HK-2 (cell line): Measurements from ENCODE around the gene FOXC2.
A peak's percentile ranks its signal among the peaks of the same experiment; 100 is the strongest.

Experiments used
- DNase-seq: peaks from one replicate; pipeline ENCODE4 v3.0.0-alpha.2; 2018; ENCODE audit not compliant: unreplicated experiment

Gene FOXC2

DNA sequence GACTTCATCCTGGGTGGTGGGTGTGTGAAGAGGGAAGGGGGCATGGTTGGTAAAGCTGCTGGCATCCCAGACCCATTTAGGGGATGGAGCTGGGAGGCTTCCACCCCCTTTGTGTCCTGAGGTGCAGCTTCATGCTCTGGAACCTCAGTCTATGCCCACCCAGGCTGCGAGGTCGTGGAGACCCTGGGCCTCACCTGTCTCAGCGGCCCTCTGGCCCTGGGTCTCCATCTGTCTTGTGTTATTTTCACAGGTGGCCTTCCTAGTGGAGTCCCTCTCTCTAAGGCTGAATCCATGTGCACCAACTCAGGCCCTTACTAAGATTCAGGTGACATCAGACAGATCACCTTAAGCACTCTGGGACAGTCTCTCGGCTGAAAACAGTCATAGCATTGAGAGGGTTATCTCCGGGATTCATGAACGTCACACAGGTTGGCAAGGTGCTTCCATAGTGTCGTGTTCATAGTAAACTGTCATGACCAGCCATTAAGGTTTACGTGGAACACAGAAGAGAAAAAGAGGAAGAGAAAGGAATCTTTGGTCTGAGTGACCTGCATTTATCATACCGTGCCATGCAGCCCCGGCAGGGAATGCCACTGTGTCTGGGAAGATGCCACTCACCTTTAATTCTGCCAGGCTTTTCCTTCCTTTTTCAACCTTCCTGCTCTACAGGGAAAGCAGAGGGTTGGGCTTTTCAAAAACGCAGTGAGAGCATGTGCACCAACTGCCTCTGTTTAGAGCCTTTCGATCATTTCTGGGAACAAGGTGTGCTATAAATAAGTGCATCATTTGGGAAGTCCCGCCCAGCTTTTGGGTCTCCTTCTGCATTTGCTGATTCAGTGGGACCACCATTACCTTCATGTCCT is 7.2 kb downstream of the FOXC2 start:
- no peak for DNase-seq

DNA sequence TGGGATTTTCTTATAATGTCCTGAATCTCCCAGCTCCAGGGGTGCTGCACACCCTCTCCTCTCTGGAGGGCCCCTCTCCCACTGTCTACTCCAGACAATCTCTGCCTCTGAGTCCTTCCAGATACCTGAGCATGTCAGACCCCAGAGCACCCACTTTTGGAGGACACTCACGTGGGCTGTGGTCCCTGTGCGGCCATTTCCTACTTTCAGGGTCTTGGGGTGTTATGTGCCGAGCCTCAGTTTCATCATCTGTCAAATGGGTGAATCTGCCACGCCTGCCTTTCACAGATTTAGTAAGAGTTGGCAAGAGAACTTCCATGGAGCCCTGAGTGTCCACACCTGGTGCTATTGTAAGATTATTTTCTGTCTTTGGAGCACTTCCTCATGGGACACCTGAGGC is 8.0 kb downstream of the FOXC2 start:
- no peak for DNase-seq

DNA sequence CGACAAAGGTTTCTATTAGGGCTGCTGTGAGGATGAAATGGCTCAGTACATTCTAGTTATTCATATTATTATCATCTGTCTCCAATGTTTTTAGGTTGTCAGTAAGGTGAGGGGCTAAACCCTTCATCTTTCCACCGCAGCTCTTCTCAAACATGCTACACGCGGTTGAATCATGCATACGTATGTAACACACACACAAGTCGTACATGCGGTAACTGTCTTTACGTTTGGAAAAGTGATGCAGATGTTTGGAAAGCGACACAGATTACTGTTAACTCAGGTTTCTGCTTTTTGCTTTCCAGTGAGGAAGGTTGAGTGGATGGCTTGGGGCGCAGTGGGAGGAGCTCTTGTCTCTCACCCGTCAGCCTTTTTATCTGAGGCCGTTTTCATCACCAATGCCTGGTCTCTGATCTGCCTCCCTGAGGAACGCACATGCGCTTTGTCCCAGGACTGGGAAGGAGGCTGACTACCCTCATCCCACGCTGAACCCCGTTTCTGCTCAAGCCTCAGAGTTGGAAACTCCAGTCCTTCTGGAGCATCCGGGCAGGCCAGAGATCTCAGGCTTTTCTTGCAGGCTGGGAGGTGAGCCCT is 8.6 kb downstream of the FOXC2 start:
- no peak for DNase-seq

GRCh38 chr16:86575754-86576557 is 9.3 kb downstream of the FOXC2 start:
- DNase-seq: peak; percentile 93

- peak; percentile 29 for DNase-seq
Measured at GRCh38 chr16:86576591-86577313, 10.1 kb downstream of the FOXC2 start.

DNA sequence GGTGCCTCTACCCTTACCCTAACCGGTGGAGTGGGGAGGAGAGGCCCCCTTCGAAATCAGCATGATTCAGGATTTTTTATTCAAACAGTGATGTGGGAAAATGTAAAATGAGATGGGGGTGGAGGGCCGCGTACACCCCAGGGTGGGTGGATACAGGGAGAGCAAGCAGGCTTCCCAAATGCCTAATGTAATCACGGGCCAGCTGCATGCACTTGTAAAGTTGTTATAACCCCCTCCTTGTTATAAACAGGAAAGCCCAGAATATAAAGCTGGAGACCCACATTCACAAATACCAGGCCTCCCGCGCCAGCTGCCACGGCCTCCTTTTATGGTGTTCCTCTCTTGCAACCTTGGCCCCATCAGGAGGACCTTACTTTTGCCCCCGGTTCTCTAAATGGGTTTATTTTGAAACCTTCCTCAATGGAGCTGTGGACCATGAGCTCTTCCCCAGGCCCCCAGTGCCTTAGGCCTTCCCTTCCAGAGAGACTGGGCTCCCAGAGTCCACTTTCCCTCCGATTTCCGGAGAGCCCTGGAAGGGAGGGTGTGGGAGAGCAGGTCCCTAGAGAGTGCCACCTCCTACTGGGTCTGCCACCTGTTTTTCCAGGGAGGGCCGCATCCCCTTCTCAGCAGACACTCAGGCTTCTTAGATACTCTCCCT is 10.8 kb downstream of the FOXC2 start:
- DNase-seq: no peak

GRCh38 chr16:86578061-86578599 is 11.5 kb downstream of the FOXC2 start, which contains the start of gene FOXL1:
Gene FOXL1, plus strand, starts transcription at chr16:86578549. Its CDS starts 175 bp downstream, at chr16:86578724.
- DNase-seq: no peak

- no peak for DNase-seq
Measured at GRCh38 chr16:86578611-86579267, 12.1 kb downstream of the FOXC2 start.

DNA sequence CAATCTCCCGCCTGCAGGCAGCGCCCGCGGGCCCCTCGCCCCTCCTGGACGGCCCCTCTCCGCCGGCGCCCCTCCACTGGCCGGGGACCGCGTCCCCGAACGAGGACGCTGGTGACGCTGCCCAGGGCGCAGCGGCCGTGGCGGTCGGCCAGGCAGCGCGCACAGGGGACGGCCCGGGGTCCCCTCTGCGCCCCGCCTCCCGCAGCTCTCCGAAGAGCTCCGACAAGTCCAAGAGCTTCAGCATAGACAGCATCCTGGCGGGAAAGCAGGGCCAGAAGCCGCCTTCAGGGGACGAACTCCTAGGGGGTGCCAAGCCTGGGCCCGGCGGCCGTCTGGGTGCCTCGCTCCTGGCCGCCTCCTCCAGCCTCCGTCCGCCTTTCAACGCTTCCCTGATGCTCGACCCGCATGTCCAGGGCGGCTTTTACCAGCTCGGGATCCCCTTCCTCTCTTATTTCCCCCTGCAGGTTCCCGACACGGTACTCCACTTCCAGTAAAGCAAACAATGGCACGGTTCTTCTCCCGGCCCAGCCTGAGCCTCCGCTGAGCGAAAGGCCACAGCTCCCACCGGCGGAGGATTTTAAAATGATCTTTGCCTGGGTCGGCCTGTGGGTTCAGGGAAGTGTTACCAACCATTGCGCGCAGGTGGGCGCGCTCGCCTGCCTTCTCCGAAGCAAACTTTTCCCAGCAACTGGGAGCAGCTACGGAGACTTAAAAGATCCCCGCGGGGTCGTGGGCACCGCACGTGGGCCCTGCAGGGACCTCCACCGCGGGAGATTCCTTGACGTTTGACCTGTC is 12.8 kb downstream of the FOXC2 start:
- no peak for DNase-seq

DNA sequence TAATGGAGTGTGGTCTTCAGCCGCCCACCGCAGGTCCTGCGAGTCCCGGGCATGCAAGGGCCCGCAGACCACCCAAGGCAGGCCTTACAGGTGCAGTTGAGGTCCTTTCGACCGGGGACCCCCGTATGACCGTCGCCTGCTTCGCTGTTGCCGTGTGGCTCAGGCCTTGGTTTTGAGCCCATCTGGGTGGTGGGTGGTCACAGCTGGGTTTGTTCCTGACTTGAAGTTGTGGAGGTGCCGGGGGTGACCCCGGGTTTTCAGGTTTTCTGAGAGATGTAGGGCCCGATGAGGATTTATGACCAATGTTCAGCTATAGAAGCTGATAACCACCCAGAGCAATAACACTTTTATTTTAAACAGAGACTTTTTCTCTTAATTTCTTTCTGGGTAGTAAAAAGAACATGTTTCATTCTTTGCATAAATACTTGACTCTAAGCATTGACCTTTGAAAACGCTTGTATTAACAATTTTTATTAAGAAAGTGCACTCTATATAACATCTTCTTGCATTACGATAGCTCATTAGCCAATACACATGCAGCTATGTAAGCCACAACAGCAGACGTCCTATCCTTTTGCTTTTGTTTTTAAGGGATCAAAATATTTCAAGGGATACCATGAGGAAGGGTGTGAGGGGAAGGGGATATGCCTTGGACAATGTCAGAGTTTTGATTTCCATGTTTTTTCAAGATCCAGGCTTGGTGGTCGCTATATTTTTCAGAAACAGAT is 13.6 kb downstream of the FOXC2 start:
- DNase-seq: no peak

DNA sequence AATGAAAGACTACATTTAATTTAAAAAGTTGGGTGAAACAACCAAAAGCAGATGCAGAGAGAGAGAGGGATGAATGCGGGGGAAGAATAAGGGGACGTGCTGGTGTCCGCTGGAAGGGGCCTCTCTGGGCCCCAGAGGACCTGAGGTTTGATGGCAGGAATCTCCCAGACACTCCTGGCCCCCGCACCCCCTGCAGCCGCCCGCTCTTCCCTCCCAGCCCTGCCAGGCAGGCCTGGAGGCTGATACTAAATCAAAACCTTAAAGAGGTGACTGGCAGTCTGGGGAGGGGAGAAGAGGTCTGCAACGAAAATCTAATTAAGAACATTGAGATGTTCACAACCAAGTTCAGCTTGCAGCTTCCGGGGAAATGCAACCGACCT is 14.2 kb downstream of the FOXC2 start:
- no peak for DNase-seq

GRCh38 chr16:86581458-86581857 is 14.8 kb downstream of the FOXC2 start:
- no peak for DNase-seq

GRCh38 chr16:86584071-86584685 is 17.5 kb downstream of the FOXC2 start:
- no peak for DNase-seq

DNA sequence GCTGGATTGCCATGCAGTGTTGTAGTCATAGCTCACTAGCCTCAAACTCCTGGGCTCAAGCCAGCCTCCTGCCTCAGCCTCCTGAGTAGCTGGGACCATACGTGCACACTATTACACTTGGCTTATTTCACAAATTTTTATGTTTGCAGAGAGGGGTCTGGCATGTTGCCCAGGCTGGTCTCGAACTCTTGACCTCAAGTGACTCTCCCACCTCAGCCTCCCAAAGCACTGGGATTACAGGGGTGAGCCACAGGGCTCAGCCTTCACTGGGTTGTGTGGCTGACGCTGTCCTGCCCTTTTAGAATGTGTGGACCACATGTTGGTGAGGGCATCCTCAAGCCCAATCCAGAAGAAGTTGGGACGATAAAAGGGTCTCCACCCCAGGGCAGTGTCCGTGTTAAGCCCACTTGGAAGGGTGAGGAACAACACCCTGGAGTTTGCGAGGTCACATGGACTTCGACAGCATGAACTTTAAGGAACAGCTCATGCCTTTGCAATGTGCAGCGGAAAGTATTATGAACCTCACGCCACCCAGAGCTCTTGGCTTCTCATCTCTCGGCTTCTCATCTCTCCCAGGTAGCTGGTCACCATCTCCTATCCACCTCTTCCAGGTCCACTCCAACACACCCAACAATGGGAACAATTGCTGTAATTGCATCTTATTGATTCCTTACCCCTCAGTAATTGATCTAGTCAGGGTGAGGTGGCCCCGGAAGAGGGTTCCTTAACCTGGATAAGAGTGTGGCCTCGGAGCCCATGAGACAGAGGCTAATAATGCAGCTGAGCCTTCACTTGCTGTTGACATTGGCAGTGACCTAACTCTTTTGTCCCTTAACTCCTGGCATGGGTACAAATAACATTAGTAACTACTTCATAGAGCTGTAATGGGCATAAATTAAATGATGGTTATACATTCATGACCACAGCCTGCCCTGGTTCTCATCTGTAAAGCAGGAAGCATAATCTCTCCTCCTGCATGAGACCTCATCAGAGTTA is 18.4 kb downstream of the FOXC2 start:
- DNase-seq: no peak

DNA sequence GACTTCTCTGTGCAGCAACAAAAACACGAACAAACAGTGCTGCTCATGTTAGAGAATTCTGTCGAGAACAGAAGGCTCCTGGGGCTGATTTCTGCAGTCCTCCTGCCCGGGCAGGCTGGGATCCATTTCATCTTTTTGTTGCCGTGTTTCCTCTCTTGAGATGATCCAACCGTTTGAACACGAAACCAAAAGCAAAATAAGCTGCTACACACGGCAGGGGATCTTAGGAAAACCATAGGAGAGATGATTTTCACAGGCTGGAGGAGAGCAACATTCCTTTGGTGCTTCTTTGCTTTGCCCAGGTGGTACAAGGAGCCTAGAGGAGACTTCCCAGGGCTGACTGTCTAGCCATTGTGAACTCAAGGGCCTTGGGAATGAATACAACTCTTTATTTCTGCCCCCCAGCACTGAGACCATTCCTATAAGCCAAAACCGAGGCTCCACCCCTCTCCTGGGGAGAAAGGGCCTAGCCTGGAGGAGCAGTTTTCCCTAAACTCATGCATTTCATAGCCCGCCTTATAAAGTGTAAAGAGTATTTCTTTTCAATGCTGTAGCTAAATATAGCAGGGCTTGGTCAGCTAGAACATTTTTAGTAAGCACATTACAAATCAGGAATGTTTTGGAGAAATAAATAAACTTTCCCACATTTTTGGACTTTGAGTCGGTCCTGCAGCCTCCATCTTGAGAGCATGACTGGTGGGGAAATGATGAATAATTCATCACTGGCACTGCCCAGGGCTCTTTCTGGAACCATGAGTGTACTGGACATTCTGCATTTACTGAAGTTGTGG is 19.4 kb downstream of the FOXC2 start:
- no peak for DNase-seq

- DNase-seq: no peak
Measured at GRCh38 chr16:86587487-86587886, 20.9 kb downstream of the FOXC2 start.
